Fibroblast of lung (primary cell): ENCODE measurements around the gene IKZF5. TPM values are rescaled to one million over a fixed set of nuclear protein-coding genes. Genes with fewer than 3 reads are reported as not detected.

ENCODE experiments used
- DNase-seq, 2 donors: peaks; one replicate each; pipeline versions ENCODE4 v3.0.0 to v3.0.0-alpha.2; 2010; ENCODE audit warnings: low read depth in 2 of 2
- H2AFZ ChIP-seq: 2 replicates; pipeline ENCODE4 v1.5.1; 2012; ENCODE audit warnings: low read length, control low read depth, inconsistent platforms
- H3K27ac ChIP-seq: 2 replicates; pipeline ENCODE4 v1.5.1; 2011; ENCODE audit warnings: low read length, control low read depth; ENCODE audit not compliant: insufficient read depth
- H3K27me3 ChIP-seq: 2 replicates; pipeline ENCODE4 v1.5.1; 2011; ENCODE audit warnings: mild to moderate bottlenecking, low read length; ENCODE audit not compliant: control insufficient read depth, insufficient read depth
- H3K36me3 ChIP-seq: 2 replicates; pipeline ENCODE4 v1.5.1; 2011; ENCODE audit warnings: low read length; ENCODE audit not compliant: control insufficient read depth, insufficient read depth
- H3K4me1 ChIP-seq: 2 replicates; pipeline ENCODE4 v1.5.1; 2011; ENCODE audit warnings: low read length; ENCODE audit not compliant: control insufficient read depth, insufficient read depth; ENCODE audit errors: extremely low read depth
- H3K4me2 ChIP-seq: 2 replicates; pipeline ENCODE4 v1.5.1; 2011; ENCODE audit warnings: low read length, control low read depth; ENCODE audit not compliant: insufficient read depth; ENCODE audit errors: extremely low read depth
- H3K4me3 ChIP-seq, 4 experiments: fragments of 200-600 bp in 1 of 4; sonication (generic) in 1 of 4; replicated peaks in 1 of 4; 2 replicates each; pipeline ENCODE4 v1.5.1; 2011 to 2016; ENCODE audit warnings: low read length in 4 of 4, low read depth in 3 of 4, mild to moderate bottlenecking in 3 of 4, control low read depth in 2 of 4, inconsistent platforms in 1 of 4, mixed read lengths in 1 of 4; ENCODE audit not compliant: insufficient read depth in 1 of 4; ENCODE audit errors: control extremely low read depth in 1 of 4
- H3K79me2 ChIP-seq: 2 replicates; pipeline ENCODE4 v1.5.1; 2012; ENCODE audit warnings: mild to moderate bottlenecking, low read length, inconsistent platforms; ENCODE audit not compliant: control insufficient read depth, insufficient read depth
- H3K9ac ChIP-seq: 2 replicates; pipeline ENCODE4 v1.5.1; 2011; ENCODE audit warnings: mild to moderate bottlenecking, low read length, control low read depth; ENCODE audit not compliant: insufficient read depth
- H3K9me3 ChIP-seq: 2 replicates; pipeline ENCODE4 v1.5.1; 2012; ENCODE audit warnings: low read depth, low read length; ENCODE audit not compliant: control insufficient read depth, insufficient read depth
- H4K20me1 ChIP-seq: 2 replicates; pipeline ENCODE4 v1.5.1; 2011; ENCODE audit warnings: low read length; ENCODE audit not compliant: control insufficient read depth, insufficient read depth; ENCODE audit errors: extremely low read depth
- CTCF ChIP-seq, 2 donors: IDR thresholded peaks in 1 of 2; conservative IDR thresholded peaks in 1 of 2; 1 replicate in 1 of 2; 2 replicates in 1 of 2; pipeline ENCODE4 v1.5.1; 2011 to 2012; ENCODE audit warnings: low read length in 2 of 2, control low read depth in 1 of 2, inconsistent platforms in 1 of 2, low read depth in 1 of 2, mild to moderate bottlenecking in 1 of 2
- EZH2 ChIP-seq: IDR thresholded peaks from 2 replicates; pipeline ENCODE4 v1.5.1; 2012; ENCODE audit warnings: low read length, control low read depth, mild to moderate bottlenecking; ENCODE audit errors: missing control alignments
- polyA plus RNA-seq, 2 donors: library from polyadenylated mRNA; depleted of rRNA in 1 of 2; stranded (reverse) in 1 of 2; unstranded in 1 of 2; fragments of >200 nt; gene quantifications; 2 replicates each; pipeline ENCODE4 v1.2.1, GENCODE V29; 2011 to 2012; ENCODE audit warnings: missing spikeins in 1 of 2
- total RNA-seq: library from RNA; depleted of rRNA; stranded (reverse); fragments of >200 nt; gene quantifications from 2 replicates; pipeline ENCODE4 v1.2.1, GENCODE V29; 2014

The IKZF5 gene
- total and polyA plus RNA-seq, 2 donors (not counting 1 experiment from before 2014, with no cell fraction given), result 3.1 to 12.5 TPM

- no peaks in the 10 kb centered on the region for H3K36me3 ChIP-seq
- no peak for TF ChIP-seq CTCF (conservative IDR thresholded peaks at IDR 0.05 in 1 of 2, IDR thresholded peaks at IDR 0.05 in 1 of 2; ENCODE audit: low read depth in 1 of 2, low read length in 2 of 2)
- TF ChIP-seq EZH2, result no peak
These were observed 59.3 kb downstream of the IKZF5 start for GRCh38 chr10:122949296-122949695.

More at GRCh38 chr10:122949296-122949695, 59.3 kb downstream of the IKZF5 start:
- Histone ChIP-seq H3K4me2 (no peak overlapping the region), H2AFZ (no peak overlapping the region), H3K9me3 (no peaks in the 10 kb centered on the region), H3K27ac (no peak overlapping the region), H3K9ac (no peak overlapping the region), H3K79me2 (peaks cover 2% of the 10 kb centered on the region), H3K4me1 (no peaks in the 10 kb centered on the region), H4K20me1 (no peaks in the 10 kb centered on the region), H3K27me3 (no peaks in the 10 kb centered on the region), H3K4me3 (no peak overlapping the region)
- DNase-seq, result no peak

Other genes with a start within 250 kb of the IKZF5 start
- gene CUZD1, start 162.9 kb downstream of the IKZF5 start, total RNA-seq, result 0.50 and 0.51 TPM in 2 replicates
- gene CUZD1, start 162.9 kb downstream of the IKZF5 start, polyA plus RNA-seq, result 0.52 and 0.53 TPM in 2 replicates
- 4.4 and 6.8 TPM in 2 replicates for gene FAM24B, start 129.2 kb downstream of the IKZF5 start, total RNA-seq
- 3.9 and 4.9 TPM in 2 replicates for gene FAM24B, start 129.2 kb downstream of the IKZF5 start, polyA plus RNA-seq
- gene FAM24A, start 98.2 kb downstream of the IKZF5 start, total RNA-seq, result not detected in 2 replicates
- not detected in 2 replicates for gene FAM24A, start 98.2 kb downstream of the IKZF5 start, polyA plus RNA-seq
- 13.1 and 25.1 TPM in 2 replicates for gene C10orf88, start 54.6 kb downstream of the IKZF5 start, total RNA-seq
- 7.1 and 9.2 TPM in 2 replicates for gene C10orf88, start 54.6 kb downstream of the IKZF5 start, polyA plus RNA-seq
- 5.9 and 6.4 TPM in 2 replicates for gene PSTK, start 28.4 kb downstream of the IKZF5 start, total RNA-seq
- gene PSTK, start 28.4 kb downstream of the IKZF5 start, polyA plus RNA-seq, result 5.1 and 5.3 TPM in 2 replicates
- 4.9 and 5.6 TPM in 2 replicates for gene ACADSB, start 211 bp upstream of the IKZF5 start, total RNA-seq
- gene ACADSB, start 211 bp upstream of the IKZF5 start, polyA plus RNA-seq, result 11.1 and 11.3 TPM in 2 replicates
- gene HMX3, start 127.2 kb upstream of the IKZF5 start, total RNA-seq, result not detected in 2 replicates
- gene HMX3, start 127.2 kb upstream of the IKZF5 start, polyA plus RNA-seq, result not detected in 2 replicates
- gene HMX2, start 139.3 kb upstream of the IKZF5 start, total RNA-seq, result not detected in 2 replicates
- not detected in 2 replicates for gene HMX2, start 139.3 kb upstream of the IKZF5 start, polyA plus RNA-seq
- 98.9 and 195 TPM in 2 replicates for gene BUB3, start 145.6 kb upstream of the IKZF5 start, total RNA-seq
- gene BUB3, start 145.6 kb upstream of the IKZF5 start, polyA plus RNA-seq, result 121 and 229 TPM in 2 replicates